Adipose tissue (tissue), 3 donors: ENCODE data around the gene LRRC10. TPM values are rescaled to one million over a fixed set of nuclear protein-coding genes. Genes with fewer than 3 reads are reported as not detected.

Experiments
- H3K27ac ChIP-seq: one replicate; pipeline ENCODE4 v1.5.1; 2013; ENCODE audit warnings: low read depth, low read length
- WGBS, 3 donors: extraction: QIAGEN DNeasy Blood & Tissue Kit; methylation state at CpG; one replicate each; pipeline ENCODE4 v1.1.7; 2013; 5-methylcytosine and 5-hydroxymethylcytosine counted together
- polyA plus RNA-seq, 3 donors: library from polyadenylated mRNA; stranded (reverse); fragments of 200-250 nt; gene quantifications; one replicate each; pipeline ENCODE4 v1.2.3, GENCODE V29; 2013
- donor health status: healthy with polysubstance abuse.
- donor health status: Bipolar disorder and iron deficiency.
- donor health status: healthy.

Gene LRRC10
- polyA plus RNA-seq = not detected

GRCh38 chr12:69610729-69611128, at the start of gene LRRC10:
TSS of gene LRRC10 (minus strand) at chr12:69610907. CDS start at chr12:69610838, 69 bp downstream.
- no peak within 1 kb of the TSS for H3K27ac ChIP-seq
- 93 to 97% (median 95%) methylated on average over 11 of the region's 11 CpGs for WGBS, 3 donors

- WGBS, 3 donors = 81 to 86% (median 84%) methylated on average over 1 of the region's 1 CpG
- H3K27ac ChIP-seq = no peak overlapping the region
Measured at GRCh38 chr12:69660164-69660863, 49.6 kb upstream of the LRRC10 start.

GRCh38 chr12:69658203-69658602, 47.5 kb upstream of the LRRC10 start:
- WGBS, 3 donors = 60 to 69% (median 62%) methylated on average over 2 of the region's 2 CpGs
- H3K27ac ChIP-seq = no peak overlapping the region

- no peak overlapping the region for H3K27ac ChIP-seq
Measured at GRCh38 chr12:69657376-69658137, 46.9 kb upstream of the LRRC10 start.

GRCh38 chr12:69655616-69656340, 45.1 kb upstream of the LRRC10 start:
- H3K27ac ChIP-seq = no peak overlapping the region
- 73 to 77% (median 75%) methylated on average over 11 of the region's 11 CpGs for WGBS, 3 donors

More at GRCh38 chr12:69657376-69658137, 46.9 kb upstream of the LRRC10 start:
- WGBS, 3 donors = 54 to 71% (median 70%) methylated on average over 9 of the region's 9 CpGs

GRCh38 chr12:69653703-69654102, 43.0 kb upstream of the LRRC10 start:
- H3K27ac ChIP-seq = no peak overlapping the region
- 71 to 89% (median 86%) methylated on average over 8 of the region's 8 CpGs for WGBS, 3 donors

GRCh38 chr12:69651922-69652321, 41.2 kb upstream of the LRRC10 start:
- 95 to 100% (median 100%) methylated on average over 3 of the region's 3 CpGs for WGBS, 3 donors

GRCh38 chr12:69649529-69649928, 38.8 kb upstream of the LRRC10 start:
- no peak overlapping the region for H3K27ac ChIP-seq
- 61 to 83% (median 68%) methylated on average over 4 of the region's 4 CpGs for WGBS, 3 donors

More at GRCh38 chr12:69651922-69652321, 41.2 kb upstream of the LRRC10 start:
- H3K27ac ChIP-seq = no peak overlapping the region

- 78 to 84% (median 84%) methylated on average over 3 of the region's 3 CpGs for WGBS, 3 donors
Measured at GRCh38 chr12:69648476-69648875, 37.8 kb upstream of the LRRC10 start.

GRCh38 chr12:69647178-69647577, 36.5 kb upstream of the LRRC10 start:
- H3K27ac ChIP-seq = no peak overlapping the region
- WGBS, 3 donors = 64 to 74% (median 65%) methylated on average over 4 of the region's 4 CpGs

More at GRCh38 chr12:69648476-69648875, 37.8 kb upstream of the LRRC10 start:
- H3K27ac ChIP-seq = no peak overlapping the region

- no peak overlapping the region for H3K27ac ChIP-seq
- 56 to 83% (median 73%) methylated on average over 2 of the region's 2 CpGs for WGBS, 3 donors
Measured at GRCh38 chr12:69645031-69645430, 34.3 kb upstream of the LRRC10 start.

- no peak overlapping the region for H3K27ac ChIP-seq
Measured at GRCh38 chr12:69644511-69644910, 33.8 kb upstream of the LRRC10 start.

- no peak overlapping the region for H3K27ac ChIP-seq
- WGBS, 3 donors = 80 to 89% (median 83%) methylated on average over 6 of the region's 6 CpGs
Measured at GRCh38 chr12:69642531-69642930, 31.8 kb upstream of the LRRC10 start.

- no peak overlapping the region for H3K27ac ChIP-seq
- WGBS, 3 donors = 82 to 94% (median 94%) methylated on average over 7 of the region's 7 CpGs
Measured at GRCh38 chr12:69641546-69641945, 30.8 kb upstream of the LRRC10 start.

- WGBS, 3 donors = 22 to 31% (median 30%) methylated on average over 12 of the region's 12 CpGs
Measured at GRCh38 chr12:69639400-69640016, 28.8 kb upstream of the LRRC10 start.

GRCh38 chr12:69633061-69633460, 22.4 kb upstream of the LRRC10 start:
- H3K27ac ChIP-seq = no peak overlapping the region

More at GRCh38 chr12:69639400-69640016, 28.8 kb upstream of the LRRC10 start:
- no peak overlapping the region for H3K27ac ChIP-seq

GRCh38 chr12:69630191-69630590, 19.5 kb upstream of the LRRC10 start:
- no peak overlapping the region for H3K27ac ChIP-seq
- 80 to 86% (median 83%) methylated on average over 6 of the region's 6 CpGs for WGBS, 3 donors

More at GRCh38 chr12:69633061-69633460, 22.4 kb upstream of the LRRC10 start:
- WGBS, 3 donors = 92 to 94% (median 93%) methylated on average over 2 of the region's 2 CpGs

GRCh38 chr12:69627501-69627900, 16.8 kb upstream of the LRRC10 start:
- no peak overlapping the region for H3K27ac ChIP-seq
- 74 to 90% (median 87%) methylated on average over 8 of the region's 8 CpGs for WGBS, 3 donors
